GM19452 (cell line): ENCODE results near the gene ZNF304.

Experiments used
- ATAC-seq: cut with Tn5 transposase; IDR thresholded peaks from one replicate; pipeline ENCODE4 v1.9.1; 2021; ENCODE audit not compliant: unreplicated experiment

ZNF304 gene

DNA sequence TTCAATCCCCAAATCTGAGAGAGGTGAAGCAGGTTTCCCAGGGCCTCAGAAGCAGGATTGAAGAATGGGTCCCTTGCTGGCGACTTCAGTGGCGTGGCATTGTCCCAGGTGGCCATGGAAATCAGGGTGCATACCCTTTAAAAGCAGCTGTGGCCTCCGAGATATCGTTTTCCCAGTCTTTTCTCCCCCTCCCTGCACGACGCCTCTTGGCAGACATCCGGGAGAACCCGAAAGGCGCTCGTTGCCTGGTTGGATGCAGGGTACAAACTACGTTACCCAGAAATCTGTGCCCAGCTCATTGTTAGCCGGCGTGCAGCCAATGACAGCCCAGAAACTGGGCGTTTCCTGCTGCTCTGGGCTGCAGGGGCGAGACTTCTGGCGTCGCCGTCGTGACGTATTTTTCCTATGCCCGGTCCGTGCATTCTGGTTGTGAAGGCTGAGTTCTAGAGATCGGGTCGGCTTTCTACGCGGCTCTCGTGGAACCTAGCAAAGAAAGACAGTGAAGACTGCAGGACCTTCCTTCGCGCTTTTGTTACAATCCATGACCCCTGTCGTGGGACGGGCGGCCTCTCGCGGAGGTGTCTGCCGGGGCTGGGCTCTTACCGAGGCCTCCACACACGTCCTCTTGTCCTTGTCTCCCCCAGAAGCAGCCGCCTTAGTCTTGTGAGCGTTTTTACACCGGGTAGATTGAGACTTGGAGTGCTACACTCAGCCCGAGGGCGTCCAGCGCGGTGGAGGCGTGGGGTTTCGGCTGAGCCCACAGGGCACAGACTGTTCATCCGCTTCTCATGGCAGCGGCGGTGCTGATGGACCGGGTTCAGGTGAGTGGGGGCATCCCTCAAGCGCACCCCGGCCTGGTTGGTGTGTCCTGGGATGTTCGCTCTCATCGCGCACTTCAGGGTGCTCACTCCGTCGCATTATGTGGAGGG, at the start of gene ZNF304:
TSS of gene ZNF304 (plus strand) at position 395 of the 929 bp plus-strand sequence. CDS start at position 789, 394 bp downstream.
- peak; percentile 99 for ATAC-seq

DNA sequence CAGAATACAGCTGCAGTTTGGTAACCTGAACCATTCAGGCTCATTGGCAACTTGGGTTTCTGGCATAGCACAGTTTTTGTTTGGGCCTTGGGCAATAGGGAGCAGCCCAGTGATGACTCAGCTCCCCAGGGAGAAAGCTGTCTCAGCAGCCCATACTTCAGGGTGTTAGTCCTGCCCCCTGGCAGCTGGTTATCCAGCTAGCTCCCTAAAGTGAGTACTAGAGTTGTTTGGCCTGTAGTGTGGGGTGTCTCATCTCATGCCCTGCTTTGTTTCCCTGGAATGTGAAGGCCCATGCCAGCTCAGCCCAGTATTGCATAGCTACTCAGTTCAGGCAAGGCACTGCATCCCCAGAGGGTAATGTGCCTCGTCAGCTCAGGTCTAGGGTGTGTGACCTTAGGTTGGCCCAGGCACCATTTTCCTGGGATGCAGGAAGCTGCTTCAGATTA, 49.0 kb upstream of the ZNF304 start:
- ATAC-seq: no peak

DNA sequence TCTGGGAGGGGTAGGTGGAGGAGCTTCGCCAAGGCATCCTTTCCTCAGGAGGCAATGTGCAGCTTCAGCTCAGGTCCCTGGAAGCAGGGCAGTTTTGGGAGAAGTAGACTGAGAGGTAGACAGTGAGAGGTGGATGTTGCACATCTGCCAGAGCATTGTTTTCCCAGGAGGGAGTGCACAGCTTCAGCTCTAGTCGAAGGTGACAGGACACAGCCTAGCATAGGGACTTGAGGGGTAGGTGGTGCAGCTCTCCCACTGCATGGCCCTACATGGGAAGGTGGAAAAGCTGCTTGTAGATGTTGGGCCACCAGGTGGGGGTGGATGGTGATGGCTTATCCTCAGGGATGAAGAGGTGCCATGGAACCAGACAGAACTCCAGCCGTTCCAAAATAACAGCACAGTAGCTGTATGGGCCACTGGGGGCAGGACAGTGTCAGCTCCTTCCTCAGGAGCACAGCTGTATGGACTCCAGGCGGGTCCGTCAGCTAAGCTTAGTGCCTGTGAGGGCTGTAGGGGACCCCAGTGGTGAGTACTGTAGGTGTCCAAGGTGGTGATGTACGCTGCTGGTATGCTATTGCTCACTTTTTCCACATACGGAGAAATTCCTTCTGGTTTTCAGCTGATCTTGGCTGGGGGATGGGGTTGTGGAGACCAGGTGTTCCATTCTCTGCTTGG, 48.2 kb upstream of the ZNF304 start:
- ATAC-seq: no peak

DNA sequence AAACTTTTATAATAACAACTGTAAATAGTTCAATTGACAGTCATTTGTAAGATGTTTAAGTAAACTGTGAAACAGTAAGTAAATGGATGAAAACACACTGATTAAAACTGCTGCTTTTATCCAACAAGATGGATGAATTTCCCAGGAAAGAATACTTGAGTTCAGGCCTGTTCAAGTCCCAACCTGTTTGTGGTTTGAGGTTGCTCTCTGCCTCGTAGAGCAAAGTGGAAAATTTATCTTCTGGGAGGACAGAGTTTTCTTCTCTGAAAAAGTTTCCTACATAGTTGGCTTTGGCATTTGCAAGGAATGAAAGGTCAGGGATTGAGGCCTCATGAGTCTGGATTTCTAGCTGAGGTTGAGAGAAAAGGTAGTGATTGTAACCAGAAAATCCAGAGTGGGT, 46.0 kb upstream of the ZNF304 start:
- no peak for ATAC-seq

DNA sequence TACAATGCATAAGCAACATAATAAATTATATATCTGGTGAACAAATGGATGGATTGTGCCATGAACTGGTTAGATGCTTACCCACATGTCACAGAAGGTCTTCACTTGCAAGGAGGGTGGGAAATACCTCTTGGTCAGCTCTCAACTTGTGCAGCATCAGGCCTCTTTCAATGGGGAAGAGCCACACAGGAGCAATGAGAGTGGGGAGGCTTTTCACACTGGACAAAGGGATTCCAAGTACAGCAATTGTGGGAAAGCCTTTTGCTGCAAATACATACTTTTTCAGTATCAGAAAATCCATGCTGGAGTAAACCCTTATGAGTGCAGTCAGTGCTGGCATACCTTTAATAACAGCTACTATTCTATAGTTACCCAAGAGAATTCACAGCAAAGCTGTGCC, 42.6 kb upstream of the ZNF304 start:
- ATAC-seq: no peak

DNA sequence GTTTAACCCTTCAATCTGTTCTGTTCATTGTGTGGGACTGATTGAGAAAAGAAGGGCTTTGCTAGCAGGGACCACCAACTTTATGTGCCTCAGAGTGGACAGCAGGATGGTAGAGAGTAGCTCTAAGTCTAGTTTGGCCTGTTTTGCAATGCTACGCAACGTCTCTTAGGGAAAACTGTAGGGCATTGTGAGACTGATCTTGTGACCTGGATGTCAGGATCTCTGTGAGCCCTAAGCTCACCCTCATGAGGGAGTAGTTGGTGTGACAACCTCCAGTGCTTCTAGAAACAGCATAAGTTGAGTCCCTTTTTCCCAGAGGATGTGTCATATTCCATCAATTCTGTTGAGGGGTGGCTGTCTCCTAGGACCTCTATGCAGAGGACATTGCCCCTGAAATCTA, 40.3 kb upstream of the ZNF304 start:
- no peak for ATAC-seq

DNA sequence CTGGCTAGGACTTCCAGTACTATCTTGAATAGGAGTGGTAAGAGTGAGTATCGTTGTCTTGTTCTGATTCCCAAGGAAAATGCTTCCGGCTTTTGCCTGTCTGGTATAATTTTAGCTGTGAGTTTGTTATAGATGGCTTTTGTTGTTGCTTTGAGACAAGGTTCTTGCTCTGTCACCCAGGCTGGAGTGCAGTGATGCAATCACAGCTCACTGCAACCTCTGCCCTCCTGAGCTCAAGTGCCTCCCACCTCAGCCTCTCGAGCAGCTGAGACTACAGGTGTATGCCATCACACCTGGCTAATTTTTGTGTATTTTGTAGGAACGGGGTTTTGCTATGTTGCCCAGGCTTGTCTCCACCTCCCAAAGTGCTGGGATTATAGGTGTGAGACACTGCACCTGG, 36.9 kb upstream of the ZNF304 start:
- ATAC-seq: no peak

DNA sequence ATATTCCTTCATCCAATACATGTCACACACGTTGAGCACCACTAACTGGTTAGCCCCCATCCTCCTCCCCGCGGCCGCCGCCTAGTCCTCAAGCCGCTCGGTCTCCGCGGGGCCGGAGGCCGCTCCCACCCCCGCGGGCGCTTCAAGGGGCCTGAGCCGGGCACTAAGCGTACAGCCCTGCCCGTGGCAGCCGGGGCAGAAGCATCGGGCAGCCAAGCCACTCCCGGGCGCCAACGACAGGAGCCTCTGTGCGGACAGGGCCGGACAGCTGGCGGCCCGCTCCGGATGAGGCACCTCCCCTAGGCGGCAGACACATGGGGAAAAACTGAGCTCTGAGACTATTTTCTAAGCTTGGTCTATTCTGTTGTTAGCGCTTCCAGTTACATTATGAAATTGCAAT, 33.6 kb upstream of the ZNF304 start:
- no peak for ATAC-seq

DNA sequence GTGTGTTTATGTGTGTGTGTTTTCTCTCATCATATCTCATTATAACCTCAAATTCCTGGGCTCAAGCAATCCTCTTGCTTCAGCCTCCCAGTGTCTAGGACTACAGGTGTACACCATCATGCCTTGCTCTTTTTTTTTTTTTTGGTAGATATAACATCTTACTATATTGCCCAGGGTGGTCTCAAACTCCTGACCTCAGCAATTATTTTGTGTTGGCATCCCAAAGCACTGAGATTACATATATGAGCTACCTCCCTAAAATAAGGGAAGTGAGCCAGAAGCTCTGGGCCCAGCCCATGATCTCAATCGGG, 31.2 kb upstream of the ZNF304 start:
- no peak for ATAC-seq

DNA sequence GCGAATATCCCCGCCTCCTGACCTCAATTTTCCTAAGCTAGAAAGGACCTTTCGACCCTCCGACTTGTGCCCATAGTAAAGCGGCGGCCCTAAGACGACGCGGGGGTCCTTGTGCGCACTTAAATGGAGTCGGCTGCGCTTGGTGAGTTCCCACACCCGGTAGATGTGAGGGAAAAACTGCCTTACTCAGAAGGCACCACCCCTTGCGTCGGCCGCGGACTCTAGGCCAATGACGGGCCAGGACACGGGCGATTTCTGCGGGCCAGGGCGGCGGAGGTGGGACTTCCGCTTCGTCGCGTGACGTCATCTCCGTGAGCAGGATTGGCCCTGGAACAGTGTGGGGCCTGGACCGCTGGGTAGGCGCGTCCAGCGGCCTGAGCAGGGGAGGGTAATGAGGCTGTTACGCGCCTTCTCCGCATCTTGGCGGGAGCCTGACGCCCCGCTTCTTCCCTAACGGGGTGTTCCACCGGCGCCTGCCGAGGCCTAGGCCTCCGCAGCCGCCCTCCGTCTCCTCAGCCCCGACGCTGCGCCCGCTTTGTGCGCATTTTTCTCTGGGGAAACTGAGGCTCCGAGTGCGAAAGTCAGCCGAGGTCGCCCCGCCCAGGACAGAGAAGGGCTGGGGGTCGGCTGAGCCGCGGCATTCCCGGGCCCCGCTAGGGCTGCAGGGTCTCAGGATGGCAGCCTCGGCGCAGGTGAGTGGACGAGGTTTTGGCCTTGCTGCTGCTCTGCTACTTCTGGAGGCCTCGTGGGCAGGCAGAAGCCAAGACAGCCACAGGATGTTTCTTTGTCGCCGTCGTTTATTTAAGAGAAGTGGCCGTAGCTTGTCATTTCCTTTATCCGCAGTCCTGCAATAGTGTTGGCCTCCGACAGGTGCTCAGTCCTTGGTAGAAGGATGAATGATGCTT, 30.6 kb upstream of the ZNF304 start, which contains the start of gene ZNF543:
TSS of gene ZNF543 (plus strand) at position 293 of the 905 bp plus-strand sequence. CDS start at position 675, 382 bp downstream.
- peak; percentile 99 for ATAC-seq

DNA sequence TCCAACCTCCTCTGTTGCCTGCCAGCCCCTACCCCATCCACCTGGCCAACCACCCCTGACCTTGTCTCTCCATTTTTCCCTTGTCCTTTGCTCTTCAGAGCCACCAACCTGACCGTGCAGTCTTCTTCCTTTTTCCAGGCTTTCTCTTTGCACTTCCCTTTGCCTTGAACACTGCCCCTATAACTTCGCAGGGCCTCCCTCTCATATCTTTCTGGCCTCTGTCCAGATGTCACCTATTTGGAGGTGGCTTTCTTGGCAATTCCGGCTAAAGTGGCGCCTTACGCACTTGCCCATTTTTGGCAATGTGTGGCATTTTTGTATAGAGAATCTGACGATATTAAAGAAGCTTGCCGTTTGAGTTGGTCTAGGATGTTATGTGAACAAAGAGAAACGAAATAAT, 30.0 kb upstream of the ZNF304 start:
- no peak for ATAC-seq

DNA sequence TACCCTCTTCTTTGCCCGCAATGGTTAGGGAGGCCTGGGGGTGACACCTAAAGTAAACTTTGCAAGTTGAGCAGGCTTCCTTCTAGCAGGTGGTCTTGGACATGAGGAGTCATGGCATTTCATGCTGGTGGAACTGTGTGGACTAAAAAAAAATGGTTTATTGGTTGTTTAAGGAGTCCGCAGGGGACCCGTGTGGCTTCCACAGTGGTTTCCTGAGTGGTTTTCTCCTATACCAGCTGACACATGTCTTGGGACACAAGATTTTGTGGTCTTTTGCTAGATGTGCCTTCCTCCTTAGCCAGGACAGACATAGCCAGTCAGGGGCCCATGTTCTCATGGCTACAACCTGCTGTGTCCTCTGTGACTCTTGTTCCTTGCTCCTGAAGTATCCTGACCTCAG, 29.3 kb upstream of the ZNF304 start:
- ATAC-seq: no peak

DNA sequence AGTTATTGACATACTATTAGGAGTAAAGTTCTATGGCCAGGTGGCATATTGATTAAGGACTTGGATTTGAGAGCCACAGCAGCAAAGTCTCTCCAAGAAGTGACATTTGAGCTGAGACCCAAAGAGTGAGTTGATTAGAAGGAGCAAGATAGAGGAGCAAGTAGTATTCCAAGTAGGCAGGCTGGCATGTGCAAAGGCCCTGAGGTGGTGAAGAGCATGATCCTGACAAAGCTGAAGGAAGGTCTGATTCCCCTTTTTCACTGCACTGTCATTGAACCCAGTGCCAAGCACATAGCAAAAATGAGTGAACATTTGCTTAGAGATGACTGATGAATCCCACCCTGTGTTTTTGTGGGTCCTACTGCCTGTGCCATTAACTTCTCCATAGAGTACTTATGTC, 26.1 kb upstream of the ZNF304 start:
- ATAC-seq: no peak

DNA sequence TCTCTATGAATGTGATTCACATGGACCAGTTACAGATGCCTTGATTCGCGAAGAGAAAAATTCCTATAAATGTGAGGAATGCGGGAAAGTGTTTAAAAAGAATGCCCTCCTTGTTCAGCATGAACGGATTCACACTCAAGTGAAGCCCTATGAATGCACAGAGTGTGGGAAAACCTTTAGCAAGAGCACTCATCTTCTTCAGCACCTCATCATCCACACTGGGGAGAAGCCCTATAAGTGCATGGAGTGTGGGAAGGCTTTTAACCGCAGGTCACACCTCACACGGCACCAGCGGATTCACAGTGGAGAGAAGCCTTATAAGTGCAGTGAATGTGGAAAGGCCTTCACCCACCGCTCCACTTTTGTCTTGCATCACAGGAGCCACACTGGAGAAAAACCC, 23.1 kb upstream of the ZNF304 start:
- ATAC-seq: no peak

DNA sequence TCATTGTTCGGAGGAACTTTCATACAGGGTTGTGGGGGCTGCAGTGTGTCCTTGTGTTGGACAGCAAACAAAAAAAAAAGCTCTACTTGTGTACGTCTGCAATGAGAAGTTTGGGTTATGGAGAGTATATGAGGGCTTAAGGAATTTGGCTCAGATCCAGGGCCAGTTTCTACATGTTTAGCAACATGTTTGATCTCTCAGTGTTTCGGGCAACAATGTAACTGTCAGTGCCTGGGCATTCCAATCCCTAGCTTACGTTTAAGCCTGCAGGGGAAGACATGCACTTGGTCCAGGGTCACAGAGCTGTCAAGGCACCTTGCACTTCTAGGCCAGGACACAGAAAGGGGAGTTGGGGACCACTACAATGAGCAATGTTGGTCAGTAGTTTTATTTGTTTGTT, 16.9 kb upstream of the ZNF304 start:
- ATAC-seq: no peak

DNA sequence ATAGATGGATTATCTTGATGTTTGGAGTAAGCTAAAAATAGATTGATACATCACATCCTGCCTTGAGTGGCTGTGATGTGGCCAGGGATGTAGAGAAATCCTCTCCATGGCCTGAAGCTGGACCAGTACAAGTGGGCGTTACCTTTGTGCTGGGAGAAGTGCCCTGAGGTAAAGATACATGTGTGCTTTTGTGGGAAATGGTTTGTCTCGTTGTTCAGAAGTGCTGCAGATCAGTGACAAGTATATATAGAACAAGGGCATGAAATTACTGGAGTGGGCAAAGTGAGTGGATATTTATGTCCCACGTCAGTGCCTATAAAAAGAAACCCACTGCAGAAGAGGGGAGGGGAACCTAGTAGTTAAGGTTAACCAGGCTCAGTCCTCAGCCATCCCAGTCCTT, 12.2 kb upstream of the ZNF304 start:
- ATAC-seq: no peak

DNA sequence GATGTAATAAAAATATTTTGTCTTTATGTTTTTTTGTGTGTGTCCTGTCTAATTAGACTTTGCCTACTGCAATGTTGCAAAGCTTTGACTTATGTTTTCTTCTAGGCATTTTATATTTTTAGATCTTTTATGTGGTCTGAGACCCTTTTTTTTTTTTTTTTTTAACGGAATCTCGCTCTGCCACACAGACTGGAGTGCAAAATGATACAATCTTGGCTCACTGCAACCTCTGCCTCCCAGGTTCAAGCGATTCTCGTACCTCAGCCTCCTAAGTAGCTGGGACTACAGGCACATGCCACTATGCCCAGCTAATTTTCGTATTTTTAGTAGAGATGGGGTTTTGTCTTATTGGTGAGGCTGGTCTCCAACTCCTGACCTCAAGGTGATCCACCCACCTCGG, 8.5 kb upstream of the ZNF304 start:
- no peak for ATAC-seq

DNA sequence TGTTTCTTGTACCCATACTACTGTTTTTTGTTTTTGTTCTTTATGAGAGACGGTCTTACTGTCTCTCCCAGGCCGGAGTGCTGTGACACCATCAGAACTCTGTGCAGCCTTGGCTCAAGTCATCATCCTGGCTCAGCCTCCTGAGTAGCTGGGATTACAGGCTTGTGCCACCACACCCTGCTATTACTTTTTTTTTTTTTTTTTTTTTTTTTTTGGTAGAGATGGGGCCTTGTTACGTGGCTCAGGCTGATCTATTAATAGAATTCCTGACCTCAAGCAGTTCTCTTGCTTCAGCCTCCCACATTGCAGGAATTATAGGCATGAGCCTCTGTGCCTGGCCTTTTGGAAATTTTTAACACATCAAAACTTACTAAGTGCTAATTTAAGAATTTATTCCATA, 2.9 kb upstream of the ZNF304 start:
- no peak for ATAC-seq

DNA sequence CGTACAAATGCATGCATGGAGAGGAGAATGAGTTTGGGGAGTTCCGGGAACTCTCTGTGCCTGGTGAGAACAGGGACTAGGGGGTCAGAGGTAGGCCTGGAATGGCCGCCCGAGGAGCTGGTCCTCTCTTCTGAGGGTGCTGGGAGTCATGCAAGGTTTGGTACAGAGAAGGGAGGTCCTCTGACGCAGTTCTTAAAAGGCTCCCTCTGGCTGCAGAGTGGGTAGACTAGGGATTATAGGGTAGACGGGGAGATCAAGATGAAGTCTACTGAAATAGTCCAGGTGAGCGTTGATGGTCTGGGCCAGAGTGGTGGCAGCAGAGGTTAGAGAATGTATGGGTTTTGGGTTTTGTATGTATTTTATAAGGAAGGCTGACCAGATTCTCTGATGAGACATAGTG, 796 bp downstream of the ZNF304 start:
- ATAC-seq: no peak

DNA sequence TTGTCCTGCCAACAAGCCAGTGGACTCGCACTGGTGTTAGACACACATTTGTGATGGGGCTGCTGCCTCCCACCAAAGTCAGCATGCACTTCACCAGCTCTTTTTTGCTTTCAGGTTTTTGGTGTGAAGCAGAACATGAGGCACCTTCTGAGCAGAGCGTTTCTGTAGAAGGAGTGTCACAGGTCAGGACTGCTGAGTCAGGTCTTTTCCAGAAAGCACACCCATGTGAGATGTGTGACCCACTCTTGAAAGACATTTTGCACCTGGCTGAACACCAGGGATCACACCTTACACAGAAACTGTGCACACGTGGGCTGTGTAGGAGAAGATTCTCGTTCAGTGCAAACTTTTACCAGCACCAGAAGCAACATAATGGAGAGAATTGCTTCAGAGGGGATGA, 4.8 kb downstream of the ZNF304 start:
- ATAC-seq: no peak

DNA sequence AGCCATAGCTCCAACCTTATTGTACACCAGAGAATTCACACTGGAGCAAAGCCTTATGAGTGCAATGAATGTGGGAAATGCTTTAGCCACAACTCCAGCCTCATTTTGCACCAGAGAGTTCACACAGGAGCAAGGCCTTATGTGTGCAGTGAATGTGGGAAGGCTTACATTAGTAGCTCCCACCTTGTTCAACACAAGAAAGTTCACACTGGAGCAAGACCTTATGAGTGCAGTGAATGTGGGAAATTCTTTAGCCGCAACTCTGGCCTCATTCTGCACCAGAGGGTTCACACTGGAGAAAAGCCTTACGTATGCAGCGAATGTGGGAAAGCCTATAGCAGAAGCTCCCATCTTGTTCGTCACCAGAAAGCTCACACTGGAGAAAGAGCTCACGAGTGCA, 6.3 kb downstream of the ZNF304 start:
- ATAC-seq: no peak
